GM12874 (cell line): ENCODE results near the gene TTLL6.

Source experiments
- TF ChIP-seq, protein P1 (sequence below): IDR thresholded peaks from 2 replicates; pipeline ENCODE4 v1.5.1; 2011; ENCODE audit warnings: low read depth, mild to moderate bottlenecking, control low read depth, low read length, moderate library complexity; ENCODE audit not compliant: insufficient read depth

TTLL6 gene

DNA sequence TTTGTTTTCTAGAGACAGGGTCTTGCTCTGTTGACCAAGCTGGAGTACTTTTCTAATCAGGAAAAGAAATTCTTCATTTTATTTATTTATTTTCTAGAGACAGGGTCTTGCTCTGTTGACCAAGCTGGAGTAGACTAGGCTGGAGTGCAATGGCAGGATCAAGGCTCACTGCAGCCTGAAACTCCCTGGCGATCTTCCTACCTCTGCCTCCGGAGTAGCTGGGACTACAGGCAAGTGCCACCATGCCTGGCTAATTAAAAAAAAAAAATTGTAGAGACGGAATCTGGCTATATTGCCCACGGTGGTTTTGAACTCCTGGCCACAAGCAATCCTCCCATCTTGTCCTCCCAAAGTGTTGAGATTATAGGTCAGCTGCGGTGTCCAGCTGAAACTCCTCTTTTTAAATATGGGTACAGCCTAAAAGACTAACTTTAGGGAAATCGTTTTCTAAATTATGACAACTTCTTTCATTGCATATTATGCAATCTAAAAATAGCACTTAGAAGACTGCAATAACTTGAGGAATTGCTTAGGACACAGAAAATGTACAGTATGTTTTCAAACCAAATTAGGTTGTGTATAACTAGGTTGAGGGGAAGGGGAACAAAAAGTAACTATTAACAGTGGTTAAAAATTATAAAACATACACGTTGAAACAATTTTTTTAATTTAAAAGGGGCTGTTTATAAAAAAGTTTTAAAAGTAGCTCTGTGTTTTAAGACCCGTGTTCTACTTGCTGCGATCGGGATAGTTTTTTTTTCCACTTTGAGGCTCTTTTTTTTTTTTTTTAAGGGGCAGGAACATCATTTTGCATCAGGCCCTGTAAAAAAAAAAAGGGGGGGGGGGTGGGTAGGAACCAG lies 99.4 kb downstream of the TTLL6 start:
- TF ChIP-seq, protein P1, sequence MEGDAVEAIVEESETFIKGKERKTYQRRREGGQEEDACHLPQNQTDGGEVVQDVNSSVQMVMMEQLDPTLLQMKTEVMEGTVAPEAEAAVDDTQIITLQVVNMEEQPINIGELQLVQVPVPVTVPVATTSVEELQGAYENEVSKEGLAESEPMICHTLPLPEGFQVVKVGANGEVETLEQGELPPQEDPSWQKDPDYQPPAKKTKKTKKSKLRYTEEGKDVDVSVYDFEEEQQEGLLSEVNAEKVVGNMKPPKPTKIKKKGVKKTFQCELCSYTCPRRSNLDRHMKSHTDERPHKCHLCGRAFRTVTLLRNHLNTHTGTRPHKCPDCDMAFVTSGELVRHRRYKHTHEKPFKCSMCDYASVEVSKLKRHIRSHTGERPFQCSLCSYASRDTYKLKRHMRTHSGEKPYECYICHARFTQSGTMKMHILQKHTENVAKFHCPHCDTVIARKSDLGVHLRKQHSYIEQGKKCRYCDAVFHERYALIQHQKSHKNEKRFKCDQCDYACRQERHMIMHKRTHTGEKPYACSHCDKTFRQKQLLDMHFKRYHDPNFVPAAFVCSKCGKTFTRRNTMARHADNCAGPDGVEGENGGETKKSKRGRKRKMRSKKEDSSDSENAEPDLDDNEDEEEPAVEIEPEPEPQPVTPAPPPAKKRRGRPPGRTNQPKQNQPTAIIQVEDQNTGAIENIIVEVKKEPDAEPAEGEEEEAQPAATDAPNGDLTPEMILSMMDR = no peak

DNA sequence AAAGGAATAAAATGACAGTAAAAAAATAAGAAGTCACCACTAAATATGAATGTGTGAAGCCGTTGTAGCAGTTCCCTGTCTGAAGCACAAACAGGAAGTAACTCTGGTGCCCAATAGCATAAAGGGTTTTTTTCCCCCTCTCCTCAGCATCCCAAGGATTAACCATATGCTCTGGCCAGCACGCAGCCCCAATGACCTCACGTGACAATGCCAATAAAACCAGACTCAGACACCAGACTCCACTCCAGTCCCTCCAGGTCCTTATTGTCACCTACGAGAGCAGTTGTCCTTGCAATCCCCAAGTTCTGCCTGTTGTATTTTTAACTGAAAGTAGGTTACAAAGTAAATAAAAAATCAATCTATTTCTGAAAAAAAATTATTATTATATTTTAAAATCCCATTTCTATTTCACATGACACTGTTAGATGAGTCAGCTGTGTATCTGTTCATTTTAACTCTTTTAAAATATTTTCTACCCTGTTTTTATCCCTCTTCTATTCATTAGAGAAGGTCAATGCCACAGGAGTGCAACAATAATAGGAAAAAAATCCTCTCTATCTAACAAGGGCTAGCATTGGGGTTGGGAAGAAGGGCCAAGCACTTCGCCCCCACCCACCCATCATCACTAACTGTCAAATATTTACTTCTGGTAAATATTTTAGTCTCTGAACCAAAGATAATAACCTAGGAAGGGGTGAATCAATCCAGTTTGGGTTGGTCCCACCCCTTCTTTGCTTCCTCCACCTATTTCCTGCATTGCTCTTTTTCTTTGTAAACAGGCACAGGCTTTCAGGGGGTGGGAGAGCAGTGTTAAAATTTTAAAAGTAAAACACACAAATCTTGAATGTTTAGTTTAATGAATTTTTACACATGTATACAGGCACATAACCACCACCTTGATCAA lies 101.3 kb downstream of the TTLL6 start:
- TF ChIP-seq, protein P1 = no peak
